ENCODE measurements around the gene CCDC88C.
A peak's percentile ranks its signal among the peaks of the same experiment; 100 is the strongest.

Gene CCDC88C

DNA sequence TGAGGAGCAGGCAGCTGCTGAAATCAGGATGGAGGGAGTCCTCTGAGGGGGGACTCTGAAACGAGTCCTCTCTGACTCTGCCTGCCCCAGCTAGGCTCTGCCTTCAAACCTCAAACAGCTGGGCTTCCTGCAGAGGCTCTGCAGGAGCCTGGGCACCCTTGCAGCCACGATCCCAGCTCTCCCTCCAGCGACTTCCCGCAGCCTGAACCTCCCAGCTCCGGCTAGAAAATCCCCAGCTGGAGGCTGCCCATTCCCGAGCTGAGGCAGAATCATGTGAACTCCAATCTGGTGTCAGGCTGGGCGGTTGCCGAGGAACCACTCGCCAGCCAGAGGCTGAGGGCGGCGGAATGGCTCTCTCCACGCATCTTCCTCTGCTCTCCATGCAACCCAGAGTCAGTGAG is 173.1 kb downstream of the CCDC88C start, which contains the start of gene GPR68:
Gene GPR68 (minus strand): TSS at position 204 of the 401 bp plus-strand sequence. CDS start 9,654 bp downstream, outside the sequence.
- H3K27ac ChIP-seq (replicated peaks; ENCODE audit: low read length): no peak within 1 kb of the TSS
- peak within 1 kb of the TSS; percentile 4 for H2AK5ac ChIP-seq (ENCODE audit: low read depth, low read length)
- H3K23ac ChIP-seq (ENCODE audit: low read depth, low read length, poor library complexity): no peak within 1 kb of the TSS
- H2BK12ac ChIP-seq (ENCODE audit: low read length): no peak within 1 kb of the TSS
- peak within 1 kb of the TSS; percentile 50 for H3K18ac ChIP-seq (ENCODE audit: low read length)
- H3K27me3 ChIP-seq (ENCODE audit: control insufficient read depth in 3 of 3, insufficient read depth in 3 of 3, low read depth in 1 of 3, low read length in 3 of 3): peaks cover 0 to 23% (median 0%) of the 10 kb centered on the region in 3 experiments
- H4K91ac ChIP-seq (ENCODE audit: low read depth, low read length, poor library complexity): no peak within 1 kb of the TSS
- H3K14ac ChIP-seq (ENCODE audit: low read length): no peak within 1 kb of the TSS
- H3K4ac ChIP-seq (ENCODE audit: low read length): no peak within 1 kb of the TSS
- H3K9me3 ChIP-seq (replicated peaks in 1 of 2; ENCODE audit: control insufficient read depth in 2 of 2, insufficient read depth in 1 of 2, low read depth in 1 of 2, low read length in 2 of 2): no peaks in the 10 kb centered on the region
- no peaks in the 10 kb centered on the region for H3K79me1 ChIP-seq (ENCODE audit: low read depth, low read length)
- H2AFZ ChIP-seq (ENCODE audit: low read length): peak within 1 kb of the TSS; percentile 89
- H3K4me2 ChIP-seq (ENCODE audit: insufficient read depth, low read length, poor library complexity, severe bottlenecking): no peak within 1 kb of the TSS
- no peak within 1 kb of the TSS for H3K9ac ChIP-seq (ENCODE audit: low read depth, low read length, poor library complexity)
- DNase-seq (ENCODE audit: low spot score): no peak
- no CpG with 5 or more reads among the region's 12 CpGs for WGBS, 2 donors (ENCODE audit: extremely low coverage in 2 of 2, insufficient read length in 2 of 2, insufficient replicate concordance in 1 of 2)
- no peak within 1 kb of the TSS for H3K4me3 ChIP-seq (ENCODE audit: low read length in 2 of 2)
- H2BK5ac ChIP-seq (ENCODE audit: low read length): no peak within 1 kb of the TSS
- peaks cover 5 to 10% of the 10 kb centered on the region in 2 donors for H3K4me1 ChIP-seq (ENCODE audit: control insufficient read depth in 2 of 2, insufficient read depth in 1 of 2, low read depth in 1 of 2, low read length in 2 of 2)
- peak within 1 kb of the TSS; percentile 15 for H2BK15ac ChIP-seq (ENCODE audit: low read length)
- H2BK120ac ChIP-seq (ENCODE audit: low read depth, low read length): no peak within 1 kb of the TSS
- no peaks in the 10 kb centered on the region for H3K36me3 ChIP-seq (replicated peaks in 1 of 2; ENCODE audit: control insufficient read depth in 2 of 2, insufficient read depth in 2 of 2, low read length in 2 of 2)
- no peak within 1 kb of the TSS for H4K8ac ChIP-seq (ENCODE audit: low read depth, low read length)

DNA sequence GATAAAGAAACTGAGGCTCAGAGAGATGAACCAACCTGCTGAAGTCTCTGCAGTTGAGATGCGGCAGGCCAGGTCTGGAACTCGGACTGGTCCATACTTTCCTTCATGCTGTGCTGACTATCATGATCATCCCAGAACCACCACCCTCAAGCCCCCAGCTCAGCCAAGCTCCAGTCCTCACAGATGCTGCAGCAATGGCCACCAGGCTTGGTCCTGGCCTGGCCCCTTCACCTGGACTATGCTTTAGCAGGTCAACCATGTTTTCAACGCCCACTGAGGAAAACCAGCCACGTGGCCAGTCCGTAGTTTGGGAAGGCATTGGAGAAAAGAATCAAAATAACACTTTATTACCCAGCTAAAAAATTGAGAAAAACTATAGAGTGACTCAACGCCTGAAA is 174.5 kb downstream of the CCDC88C start:
- H2BK12ac ChIP-seq (ENCODE audit: low read length): no peak overlapping the region
- no CpG with 5 or more reads among the region's 6 CpGs for WGBS, 2 donors (ENCODE audit: extremely low coverage in 2 of 2, insufficient read length in 2 of 2, insufficient replicate concordance in 1 of 2)
- no peak overlapping the region for H3K27ac ChIP-seq (replicated peaks; ENCODE audit: low read length)
- H3K79me1 ChIP-seq (ENCODE audit: low read depth, low read length): no peaks in the 10 kb centered on the region
- H2AFZ ChIP-seq (ENCODE audit: low read length): no peak overlapping the region
- H3K23ac ChIP-seq (ENCODE audit: low read depth, low read length, poor library complexity): no peak overlapping the region
- peaks cover 0 to 2% of the 10 kb centered on the region in 2 donors for H3K9me3 ChIP-seq (replicated peaks in 1 of 2; ENCODE audit: control insufficient read depth in 2 of 2, insufficient read depth in 1 of 2, low read depth in 1 of 2, low read length in 2 of 2)
- H3K27me3 ChIP-seq (ENCODE audit: control insufficient read depth in 3 of 3, insufficient read depth in 3 of 3, low read depth in 1 of 3, low read length in 3 of 3): peaks cover 0 to 23% (median 0%) of the 10 kb centered on the region in 3 experiments
- H3K18ac ChIP-seq (ENCODE audit: low read length): no peak overlapping the region
- H3K4ac ChIP-seq (ENCODE audit: low read length): no peak overlapping the region
- no peak overlapping the region for H2BK120ac ChIP-seq (ENCODE audit: low read depth, low read length)
- no peak overlapping the region for H3K14ac ChIP-seq (ENCODE audit: low read length)
- H3K36me3 ChIP-seq (replicated peaks in 1 of 2; ENCODE audit: control insufficient read depth in 2 of 2, insufficient read depth in 2 of 2, low read length in 2 of 2): no peaks in the 10 kb centered on the region
- no peak overlapping the region for H2BK5ac ChIP-seq (ENCODE audit: low read length)
- H3K9ac ChIP-seq (ENCODE audit: low read depth, low read length, poor library complexity): no peak overlapping the region
- H4K8ac ChIP-seq (ENCODE audit: low read depth, low read length): no peak overlapping the region
- no peak overlapping the region for H2AK5ac ChIP-seq (ENCODE audit: low read depth, low read length)
- H3K4me2 ChIP-seq (ENCODE audit: insufficient read depth, low read length, poor library complexity, severe bottlenecking): no peak overlapping the region
- no peak overlapping the region for H3K4me3 ChIP-seq (ENCODE audit: low read length in 2 of 2)
- H3K4me1 ChIP-seq (ENCODE audit: control insufficient read depth in 2 of 2, insufficient read depth in 1 of 2, low read depth in 1 of 2, low read length in 2 of 2): peaks cover 5 to 10% of the 10 kb centered on the region in 2 donors
- H4K91ac ChIP-seq (ENCODE audit: low read depth, low read length, poor library complexity): no peak overlapping the region
- no peak for DNase-seq (ENCODE audit: low spot score)
- no peak overlapping the region for H2BK15ac ChIP-seq (ENCODE audit: low read length)

DNA sequence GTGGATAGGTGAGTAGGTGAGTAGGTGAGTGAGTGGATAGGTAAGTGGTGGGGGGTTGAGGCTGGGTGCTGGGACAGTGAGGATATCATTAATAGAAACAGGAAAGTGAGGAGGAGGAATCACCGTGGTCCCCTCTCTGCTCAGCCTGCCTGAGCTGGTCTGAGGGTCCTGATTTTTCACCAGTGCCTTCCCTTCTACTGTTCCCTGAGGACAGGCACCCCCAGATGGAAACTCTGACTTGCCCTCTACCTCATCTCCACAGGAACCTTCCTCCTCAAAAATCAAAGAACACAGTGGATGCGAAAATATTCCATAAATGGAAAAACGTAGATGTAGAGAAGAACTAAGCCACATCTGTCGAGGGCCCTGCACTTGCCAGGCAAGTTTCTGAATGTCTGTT is 175.0 kb downstream of the CCDC88C start:
- Histone ChIP-seq H2BK5ac (ENCODE audit: low read length) (no peak overlapping the region), H2BK15ac (ENCODE audit: low read length) (no peak overlapping the region), H3K27me3 (ENCODE audit: control insufficient read depth in 3 of 3, insufficient read depth in 3 of 3, low read depth in 1 of 3, low read length in 3 of 3) (peaks cover 0 to 23% (median 0%) of the 10 kb centered on the region in 3 experiments), H3K14ac (ENCODE audit: low read length) (no peak overlapping the region), H4K91ac (ENCODE audit: low read depth, low read length, poor library complexity) (no peak overlapping the region), H3K9me3 (replicated peaks in 1 of 2; ENCODE audit: control insufficient read depth in 2 of 2, insufficient read depth in 1 of 2, low read depth in 1 of 2, low read length in 2 of 2) (peaks cover 0 to 2% of the 10 kb centered on the region in 2 donors), H2BK12ac (ENCODE audit: low read length) (no peak overlapping the region), H2BK120ac (ENCODE audit: low read depth, low read length) (no peak overlapping the region), H3K9ac (ENCODE audit: low read depth, low read length, poor library complexity) (no peak overlapping the region), H3K4me2 (ENCODE audit: insufficient read depth, low read length, poor library complexity, severe bottlenecking) (no peak overlapping the region), H3K23ac (ENCODE audit: low read depth, low read length, poor library complexity) (no peak overlapping the region), H3K4ac (ENCODE audit: low read length) (no peak overlapping the region), H4K8ac (ENCODE audit: low read depth, low read length) (no peak overlapping the region), H3K18ac (ENCODE audit: low read length) (no peak overlapping the region), H2AK5ac (ENCODE audit: low read depth, low read length) (no peak overlapping the region), H3K79me1 (ENCODE audit: low read depth, low read length) (no peaks in the 10 kb centered on the region), H3K4me3 (ENCODE audit: low read length in 2 of 2) (no peak overlapping the region), H3K36me3 (replicated peaks in 1 of 2; ENCODE audit: control insufficient read depth in 2 of 2, insufficient read depth in 2 of 2, low read length in 2 of 2) (no peaks in the 10 kb centered on the region), H2AFZ (ENCODE audit: low read length) (no peak overlapping the region), H3K27ac (replicated peaks; ENCODE audit: low read length) (no peak overlapping the region), H3K4me1 (ENCODE audit: control insufficient read depth in 2 of 2, insufficient read depth in 1 of 2, low read depth in 1 of 2, low read length in 2 of 2) (peaks cover 5 to 10% of the 10 kb centered on the region in 2 donors)
- DNase-seq (ENCODE audit: low spot score): no peak
- no CpG with 5 or more reads among the region's 4 CpGs for WGBS, 2 donors (ENCODE audit: extremely low coverage in 2 of 2, insufficient read length in 2 of 2, insufficient replicate concordance in 1 of 2)

DNA sequence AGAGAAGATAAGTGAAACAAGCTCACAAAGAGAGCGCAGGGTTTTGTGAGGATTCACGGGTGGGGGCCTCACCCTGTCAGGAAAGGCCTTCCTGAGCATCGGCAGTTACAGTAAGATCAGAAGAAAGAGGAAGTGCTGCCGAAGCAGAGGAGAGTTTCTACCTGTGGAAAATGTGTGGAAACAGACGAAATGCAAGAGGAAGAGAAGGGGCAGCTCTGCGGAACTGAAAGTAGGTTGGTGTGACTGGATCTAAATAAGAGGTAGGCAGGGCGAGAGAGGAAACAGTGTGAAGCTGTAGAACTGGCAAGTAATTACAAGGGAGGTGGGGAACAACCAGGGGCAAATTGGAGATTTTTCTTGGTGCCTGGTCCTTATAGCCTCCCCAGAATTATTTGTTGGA is 175.8 kb downstream of the CCDC88C start:
- no CpG with 5 or more reads among the region's 7 CpGs for WGBS, 2 donors (ENCODE audit: extremely low coverage in 2 of 2, insufficient read length in 2 of 2, insufficient replicate concordance in 1 of 2)

More for the DNA sequence above, 175.8 kb downstream of the CCDC88C start:
- Histone ChIP-seq H2BK12ac (ENCODE audit: low read length) (no peak overlapping the region), H2BK15ac (ENCODE audit: low read length) (no peak overlapping the region), H3K4me1 (ENCODE audit: control insufficient read depth in 2 of 2, insufficient read depth in 1 of 2, low read depth in 1 of 2, low read length in 2 of 2) (peaks cover 5 to 10% of the 10 kb centered on the region in 2 donors), H4K8ac (ENCODE audit: low read depth, low read length) (no peak overlapping the region), H2AFZ (ENCODE audit: low read length) (no peak overlapping the region), H3K4ac (ENCODE audit: low read length) (no peak overlapping the region), H3K14ac (ENCODE audit: low read length) (no peak overlapping the region), H3K79me1 (ENCODE audit: low read depth, low read length) (no peaks in the 10 kb centered on the region), H2BK5ac (ENCODE audit: low read length) (no peak overlapping the region), H3K4me2 (ENCODE audit: insufficient read depth, low read length, poor library complexity, severe bottlenecking) (no peak overlapping the region), H2BK120ac (ENCODE audit: low read depth, low read length) (no peak overlapping the region), H3K4me3 (ENCODE audit: low read length in 2 of 2) (no peak overlapping the region), H3K18ac (ENCODE audit: low read length) (no peak overlapping the region), H3K9me3 (replicated peaks in 1 of 2; ENCODE audit: control insufficient read depth in 2 of 2, insufficient read depth in 1 of 2, low read depth in 1 of 2, low read length in 2 of 2) (peaks cover 0 to 2% of the 10 kb centered on the region in 2 donors), H3K27ac (replicated peaks; ENCODE audit: low read length) (no peak overlapping the region), H3K9ac (ENCODE audit: low read depth, low read length, poor library complexity) (no peak overlapping the region), H4K91ac (ENCODE audit: low read depth, low read length, poor library complexity) (no peak overlapping the region), H3K23ac (ENCODE audit: low read depth, low read length, poor library complexity) (no peak overlapping the region), H3K36me3 (replicated peaks in 1 of 2; ENCODE audit: control insufficient read depth in 2 of 2, insufficient read depth in 2 of 2, low read length in 2 of 2) (no peaks in the 10 kb centered on the region), H2AK5ac (ENCODE audit: low read depth, low read length) (no peak overlapping the region), H3K27me3 (ENCODE audit: control insufficient read depth in 3 of 3, insufficient read depth in 3 of 3, low read depth in 1 of 3, low read length in 3 of 3) (peaks cover 0 to 23% (median 0%) of the 10 kb centered on the region in 3 experiments)
- no peak for DNase-seq (ENCODE audit: low spot score)

Measured in neuronal stem cell (in vitro differentiated cells).